NT2/D1 (cell line): ENCODE measurements around the gene CALHM3.

ENCODE experiments used
- YY1 ChIP-seq: IDR thresholded peaks from 2 replicates; pipeline ENCODE4 v1.6.1; 2011; ENCODE audit not compliant: insufficient read length, insufficient read depth
- ZNF274 ChIP-seq: IDR thresholded peaks from 2 replicates; pipeline ENCODE4 v1.6.1; 2011; ENCODE audit warnings: mild to moderate bottlenecking, low read depth, low read length

DNA sequence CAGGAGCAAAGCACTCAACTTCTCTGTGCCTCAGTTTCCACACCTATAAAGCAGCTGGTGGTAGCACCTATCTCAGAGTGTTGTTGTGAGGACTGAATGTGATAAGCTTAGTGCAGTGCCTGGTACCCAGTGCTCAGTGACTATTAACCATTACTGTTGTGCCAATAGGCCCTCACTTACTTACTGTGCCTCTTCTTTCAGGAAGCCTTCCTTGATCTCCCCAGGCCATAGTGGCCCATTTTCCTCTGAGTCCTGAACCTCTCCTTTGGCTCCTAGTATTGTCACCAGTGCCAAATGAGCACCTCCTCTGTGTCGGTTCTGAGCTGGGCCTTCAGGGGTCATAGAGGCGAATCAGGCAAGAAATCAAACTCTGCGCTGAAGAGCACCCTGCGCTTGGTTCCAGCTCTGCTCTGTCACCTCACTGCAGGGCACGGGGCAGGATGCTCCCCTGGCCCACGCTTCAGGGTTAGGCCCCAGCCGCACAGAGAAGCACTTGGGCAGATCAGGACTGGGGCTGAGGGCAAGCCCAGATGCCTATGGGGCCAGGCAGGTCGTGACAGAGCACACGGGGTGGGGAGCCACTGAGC, 22.9 kb downstream of the CALHM3 start:
- no peak for TF ChIP-seq YY1
- TF ChIP-seq ZNF274: no peak
